GM10266 (cell line): ENCODE data around the gene EFNB2.

Experiments
- DNase-seq: peaks from one replicate; pipeline ENCODE4 v3.0.0; 2012; ENCODE audit errors: extremely low spot score
- TF ChIP-seq, protein P1 (sequence below): IDR thresholded peaks from 2 replicates; pipeline ENCODE4 v1.5.1; 2012; ENCODE audit warnings: mild to moderate bottlenecking, low read depth; ENCODE audit not compliant: control insufficient read depth, insufficient read depth; ENCODE audit errors: missing control alignments

EFNB2 gene

DNA sequence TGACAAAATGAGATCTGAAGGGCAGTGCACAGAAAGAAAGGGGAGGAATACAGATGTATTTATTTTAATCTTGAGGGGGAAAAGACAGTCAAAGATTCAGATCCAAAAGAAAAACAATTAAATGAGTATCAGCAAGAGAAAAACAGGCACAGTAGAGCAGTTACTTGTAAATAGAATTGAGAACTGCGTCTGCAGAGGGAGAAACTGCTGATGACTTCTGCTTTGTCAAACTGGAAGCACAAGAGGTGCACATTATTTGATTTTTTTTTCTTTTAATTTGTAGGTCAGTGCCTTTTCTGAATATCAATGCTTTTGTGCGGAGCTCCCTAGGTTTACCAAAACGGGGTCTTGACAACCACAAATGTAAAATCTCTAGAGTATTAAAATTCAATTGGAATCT is 37.3 kb downstream of the EFNB2 start:
- no peak for DNase-seq
- TF ChIP-seq, protein P1, sequence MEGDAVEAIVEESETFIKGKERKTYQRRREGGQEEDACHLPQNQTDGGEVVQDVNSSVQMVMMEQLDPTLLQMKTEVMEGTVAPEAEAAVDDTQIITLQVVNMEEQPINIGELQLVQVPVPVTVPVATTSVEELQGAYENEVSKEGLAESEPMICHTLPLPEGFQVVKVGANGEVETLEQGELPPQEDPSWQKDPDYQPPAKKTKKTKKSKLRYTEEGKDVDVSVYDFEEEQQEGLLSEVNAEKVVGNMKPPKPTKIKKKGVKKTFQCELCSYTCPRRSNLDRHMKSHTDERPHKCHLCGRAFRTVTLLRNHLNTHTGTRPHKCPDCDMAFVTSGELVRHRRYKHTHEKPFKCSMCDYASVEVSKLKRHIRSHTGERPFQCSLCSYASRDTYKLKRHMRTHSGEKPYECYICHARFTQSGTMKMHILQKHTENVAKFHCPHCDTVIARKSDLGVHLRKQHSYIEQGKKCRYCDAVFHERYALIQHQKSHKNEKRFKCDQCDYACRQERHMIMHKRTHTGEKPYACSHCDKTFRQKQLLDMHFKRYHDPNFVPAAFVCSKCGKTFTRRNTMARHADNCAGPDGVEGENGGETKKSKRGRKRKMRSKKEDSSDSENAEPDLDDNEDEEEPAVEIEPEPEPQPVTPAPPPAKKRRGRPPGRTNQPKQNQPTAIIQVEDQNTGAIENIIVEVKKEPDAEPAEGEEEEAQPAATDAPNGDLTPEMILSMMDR: no peak

- TF ChIP-seq, protein P1: no peak
- DNase-seq: no peak
Measured at GRCh38 chr13:106497079-106497478, 38.4 kb downstream of the EFNB2 start.

DNA sequence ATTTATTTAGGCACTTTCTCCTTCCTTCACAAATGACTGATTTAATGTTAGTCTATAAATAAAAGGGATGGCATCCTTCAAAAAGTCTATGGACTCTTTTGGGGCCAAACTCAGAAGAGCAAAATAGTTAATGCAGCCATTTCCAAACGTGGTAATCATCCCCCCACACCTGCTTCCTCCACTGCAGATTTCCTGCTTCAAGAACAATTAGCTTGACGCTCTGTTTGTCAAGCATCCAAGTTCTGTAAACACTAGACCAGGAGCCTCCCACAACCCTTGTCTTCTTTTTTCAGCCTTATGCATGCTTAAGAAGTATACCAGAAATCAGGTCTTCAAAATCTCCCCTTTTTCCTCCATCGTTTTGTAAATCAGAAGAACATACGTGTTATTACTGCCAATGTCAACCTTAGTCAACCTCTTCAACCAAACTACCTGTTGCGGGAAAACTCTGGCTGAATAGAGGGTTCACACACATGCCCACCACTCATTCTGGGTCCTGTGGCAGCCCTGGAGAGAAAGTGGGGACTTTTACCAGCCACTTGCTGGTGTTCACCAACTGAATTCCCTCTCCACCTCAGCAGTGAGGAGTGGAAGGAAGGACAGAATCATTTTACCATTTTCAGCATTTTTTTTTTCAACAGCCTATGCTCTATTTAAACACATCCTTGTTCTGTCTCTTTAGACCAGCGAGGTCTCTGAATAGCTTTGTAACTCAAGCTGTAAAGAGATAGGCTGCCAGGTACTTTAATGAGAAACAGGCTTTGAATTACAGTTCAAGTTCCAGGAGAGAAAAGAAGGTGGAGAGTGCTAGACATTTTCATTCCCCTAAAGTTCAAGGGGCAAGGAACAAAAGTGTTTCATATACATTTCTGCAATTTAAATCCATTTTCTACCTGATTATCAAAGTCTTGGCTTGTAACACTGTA is 39.1 kb downstream of the EFNB2 start:
- TF ChIP-seq, protein P1: no peak
- no peak for DNase-seq

- DNase-seq: no peak
- TF ChIP-seq, protein P1: no peak
Measured at GRCh38 chr13:106494936-106495335, 40.5 kb downstream of the EFNB2 start.

DNA sequence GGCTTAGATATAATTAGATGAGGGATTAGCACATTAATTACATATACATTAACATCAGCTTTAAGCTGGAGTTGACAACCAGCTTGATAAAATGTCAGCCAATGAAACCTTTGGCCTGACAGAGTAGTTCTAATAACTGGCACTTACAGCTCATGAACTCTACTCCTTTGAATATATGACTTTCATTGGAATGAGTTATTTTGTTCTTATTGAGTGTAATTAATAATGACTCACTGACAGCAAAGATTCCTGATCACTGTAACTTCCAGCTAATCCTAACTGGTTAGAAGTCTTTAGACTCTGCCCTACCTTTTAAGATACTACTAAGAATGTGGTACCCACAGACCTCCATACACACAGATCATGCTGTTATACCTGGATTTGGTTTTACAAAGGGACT is 41.0 kb downstream of the EFNB2 start:
- no peak for DNase-seq
- TF ChIP-seq, protein P1: no peak

- peak; percentile 17 for DNase-seq
- TF ChIP-seq, protein P1: no peak
Measured at GRCh38 chr13:106493533-106494220, 41.8 kb downstream of the EFNB2 start.
